Keratinocyte (primary cell): ENCODE data around the gene CD37. TPM values are rescaled to one million over a fixed set of nuclear protein-coding genes. Genes with fewer than 3 reads are reported as not detected.
A peak's percentile ranks its signal among the peaks of the same experiment; 100 is the strongest.

ENCODE experiments used
- DNase-seq: peaks from one replicate; pipeline ENCODE4 v3.0.0-alpha.2; 2011; ENCODE audit warnings: low read depth, missing footprints, low spot score
- FAIRE-seq: peaks from 2 replicates; lab custom pipeline; 2011; peaks lifted over from hg19 to GRCh38; lab: Jason Lieb, UNC
- H2AFZ ChIP-seq: 2 replicates; pipeline ENCODE4 v1.6.0; 2012; ENCODE audit warnings: low read length, control low read depth, inconsistent platforms; ENCODE audit not compliant: control insufficient read depth
- H3K27ac ChIP-seq: 2 replicates; pipeline ENCODE4 v1.5.1; 2011; ENCODE audit warnings: low read length; ENCODE audit not compliant: control insufficient read depth, insufficient read depth
- H3K27me3 ChIP-seq: 3 replicates; pipeline ENCODE4 v1.6.0; 2011; ENCODE audit warnings: low read length; ENCODE audit not compliant: control insufficient read depth, insufficient read depth; ENCODE audit errors: extremely low read depth
- H3K36me3 ChIP-seq, 2 experiments: 2 replicates in 1 of 2; 3 replicates in 1 of 2; pipeline ENCODE4 v1.5.1; 2011; ENCODE audit warnings: low read length in 2 of 2, mild to moderate bottlenecking in 1 of 2; ENCODE audit not compliant: control insufficient read depth in 2 of 2, insufficient read depth in 2 of 2; ENCODE audit errors: extremely low read depth in 1 of 2
- H3K4me1 ChIP-seq: 3 replicates; pipeline ENCODE4 v1.5.1; 2011; ENCODE audit warnings: low read length; ENCODE audit not compliant: control insufficient read depth, insufficient read depth; ENCODE audit errors: extremely low read depth
- H3K4me2 ChIP-seq: 3 replicates; pipeline ENCODE4 v1.6.0; 2011; ENCODE audit warnings: low read depth, low read length; ENCODE audit not compliant: control insufficient read depth, insufficient read depth; ENCODE audit errors: extremely low read depth
- H3K4me3 ChIP-seq, 3 experiments: fragments of 200-600 bp in 1 of 3; sonication (generic) in 1 of 3; 2 replicates in 2 of 3; 3 replicates in 1 of 3; pipeline ENCODE4 v1.5.1; 2011 to 2016; ENCODE audit warnings: low read length in 3 of 3, mild to moderate bottlenecking in 3 of 3, control low read depth in 2 of 3, inconsistent platforms in 1 of 3, low read depth in 1 of 3, mixed read lengths in 1 of 3, mixed run types in 1 of 3, moderate library complexity in 1 of 3; ENCODE audit not compliant: control insufficient read depth in 2 of 3, insufficient read depth in 2 of 3; ENCODE audit errors: extremely low read depth in 1 of 3
- H3K79me2 ChIP-seq: 2 replicates; pipeline ENCODE4 v1.6.0; 2012; ENCODE audit warnings: low read length; ENCODE audit not compliant: control insufficient read depth, insufficient read depth
- H3K9ac ChIP-seq: 3 replicates; pipeline ENCODE4 v1.6.0; 2011; ENCODE audit warnings: low read length; ENCODE audit not compliant: control insufficient read depth, insufficient read depth; ENCODE audit errors: extremely low read depth
- H3K9me1 ChIP-seq: 3 replicates; pipeline ENCODE4 v1.6.0; 2011; ENCODE audit warnings: low read length; ENCODE audit not compliant: control insufficient read depth, insufficient read depth; ENCODE audit errors: extremely low read depth
- H3K9me3 ChIP-seq: 2 replicates; pipeline ENCODE4 v1.5.1; 2012; ENCODE audit warnings: low read depth, low read length; ENCODE audit not compliant: control insufficient read depth
- H4K20me1 ChIP-seq: 3 replicates; pipeline ENCODE4 v1.6.0; 2011; ENCODE audit warnings: low read length; ENCODE audit not compliant: control insufficient read depth, insufficient read depth; ENCODE audit errors: extremely low read depth
- EZH2 ChIP-seq: IDR thresholded peaks from one replicate; pipeline ENCODE4 v1.6.1; 2012; ENCODE audit warnings: inconsistent platforms, mild to moderate bottlenecking, low read length, moderate library complexity
- dilution Hi-C: fragments of 300-500 bp; cut with MboI; formaldehyde crosslinking; loops from one replicate; pipeline ENCODE4 v1.7.0; 2020; ENCODE audit warnings: low sequenced_read_pairs; ENCODE audit not compliant: extremely low pct_ligation_motif_present
- polyA plus RNA-seq, 5 experiments: library from polyadenylated mRNA; depleted of rRNA in 3 of 5; stranded (reverse) in 3 of 5; stranded (forward) in 1 of 5; unstranded in 1 of 5; fragments of >200 nt; gene quantifications; 1 replicate in 1 of 5; 2 replicates in 3 of 5; 3 replicates in 1 of 5; pipeline versions ENCODE4 v1.2.1 to v1.2.3, GENCODE V29; 2011 to 2012; ENCODE audit warnings: missing spikeins in 2 of 5, low read depth in 1 of 5, low replicate concordance in 1 of 5
- TF ChIP-seq, protein P1 (sequence below), 3 experiments: IDR thresholded peaks in 1 of 3; conservative IDR thresholded peaks in 1 of 3; optimal IDR thresholded peaks in 1 of 3; 2 replicates in 2 of 3; 3 replicates in 1 of 3; pipeline versions ENCODE3 to v1.5.1; 2011; ENCODE audit warnings: low read length in 3 of 3, mild to moderate bottlenecking in 3 of 3, moderate library complexity in 2 of 3, control low read depth in 1 of 3, inconsistent platforms in 1 of 3; ENCODE audit not compliant: insufficient read depth in 2 of 3; ENCODE audit errors: extremely low read depth in 1 of 3

Gene CD37
- polyA plus RNA-seq, 1 donor (not counting 4 experiments of a cell fraction or from before 2014, with no cell fraction given) = not detected

DNA sequence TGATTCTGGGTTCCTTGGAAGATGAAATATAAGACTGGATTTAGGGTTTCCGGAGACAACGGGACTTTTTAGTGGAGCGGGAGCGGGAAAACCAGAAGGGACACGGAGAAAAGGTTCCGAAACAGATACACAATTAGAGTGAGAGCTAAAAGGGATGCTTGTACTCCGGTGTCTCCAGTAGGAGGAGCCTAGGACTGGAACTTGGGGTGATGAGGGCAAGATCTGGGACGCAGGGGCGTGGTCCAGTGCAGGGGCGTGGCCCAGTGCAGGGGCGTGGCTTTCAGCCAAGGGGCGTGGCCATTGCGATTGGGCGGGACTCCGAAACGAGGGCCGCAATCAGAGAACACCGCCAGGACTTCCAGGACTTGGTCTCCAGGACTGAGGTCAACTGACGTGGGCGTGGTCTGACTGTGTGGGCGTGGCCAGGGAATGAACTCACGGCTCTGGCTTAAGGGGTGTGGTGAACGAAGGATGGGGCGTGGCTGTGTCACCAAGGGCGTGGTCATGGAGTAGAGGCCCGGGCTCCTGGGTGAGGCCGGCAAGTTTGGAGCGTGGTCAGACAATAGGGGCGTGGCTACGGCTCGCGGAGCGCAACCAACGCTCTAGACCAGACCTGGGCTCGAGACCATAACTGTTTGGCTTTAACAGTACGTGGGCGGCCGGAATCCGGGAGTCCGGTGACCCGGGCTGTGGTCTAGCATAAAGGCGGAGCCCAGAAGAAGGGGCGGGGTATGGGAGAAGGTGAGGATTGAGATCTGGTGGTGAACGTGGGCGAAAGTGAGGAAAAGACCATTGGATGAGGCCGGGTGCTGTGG, 28.3 kb downstream of the CD37 start, which contains the start of gene DKKL1:
Gene DKKL1 (plus strand): TSS at position 610 of the 815 bp plus-strand sequence. CDS start 122 bp downstream, at position 732.
- peak within 1 kb of the TSS; percentile 18 for H3K27ac ChIP-seq
- dilution Hi-C loops = no loop called here

DNA sequence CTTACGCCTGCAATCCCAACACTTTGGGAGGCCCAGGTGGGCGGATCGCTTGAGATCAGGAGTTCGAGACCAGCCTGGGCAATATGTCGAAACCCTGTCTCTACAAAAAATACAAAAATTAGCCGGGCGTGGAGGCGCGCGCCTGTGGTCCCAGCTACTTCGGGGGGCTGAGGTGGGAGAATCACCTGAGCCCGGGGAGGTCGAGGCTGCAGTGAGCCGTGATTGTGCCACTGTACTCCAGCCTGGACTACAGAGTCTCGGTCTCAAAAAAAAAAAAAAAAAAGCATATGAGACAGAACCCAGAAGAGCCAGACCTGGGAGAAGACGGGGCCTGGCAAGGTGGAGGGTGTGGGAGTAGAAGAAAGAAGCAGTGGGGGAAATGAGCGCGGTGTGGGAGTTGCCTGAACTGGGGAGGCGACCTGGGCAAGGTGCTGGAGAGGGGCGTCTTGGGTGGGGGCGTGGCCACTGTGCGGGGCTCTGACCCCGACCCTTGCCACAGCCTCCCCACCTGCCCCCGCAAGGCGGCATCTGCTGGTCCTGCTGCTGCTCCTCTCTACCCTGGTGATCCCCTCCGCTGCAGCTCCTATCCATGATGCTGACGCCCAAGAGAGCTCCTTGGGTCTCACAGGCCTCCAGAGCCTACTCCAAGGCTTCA, 29.0 kb downstream of the CD37 start:
- H4K20me1 ChIP-seq = no peaks in the 10 kb centered on the region
- FAIRE-seq (no peak), DNase-seq (no peak)
- H3K79me2 ChIP-seq = no peaks in the 10 kb centered on the region
- no peaks in the 10 kb centered on the region for H3K27me3 ChIP-seq
- H3K36me3 ChIP-seq = peaks cover 0 to 2% of the 10 kb centered on the region in 2 experiments
- dilution Hi-C loops = no loop called here
- no peak overlapping the region for H3K9ac ChIP-seq
- no peaks in the 10 kb centered on the region for H3K9me1 ChIP-seq
- peak overlapping the region; percentile 95 for H3K4me2 ChIP-seq
- no peak overlapping the region for H3K27ac ChIP-seq
- TF ChIP-seq EZH2 = no peak
- TF ChIP-seq, protein P1, sequence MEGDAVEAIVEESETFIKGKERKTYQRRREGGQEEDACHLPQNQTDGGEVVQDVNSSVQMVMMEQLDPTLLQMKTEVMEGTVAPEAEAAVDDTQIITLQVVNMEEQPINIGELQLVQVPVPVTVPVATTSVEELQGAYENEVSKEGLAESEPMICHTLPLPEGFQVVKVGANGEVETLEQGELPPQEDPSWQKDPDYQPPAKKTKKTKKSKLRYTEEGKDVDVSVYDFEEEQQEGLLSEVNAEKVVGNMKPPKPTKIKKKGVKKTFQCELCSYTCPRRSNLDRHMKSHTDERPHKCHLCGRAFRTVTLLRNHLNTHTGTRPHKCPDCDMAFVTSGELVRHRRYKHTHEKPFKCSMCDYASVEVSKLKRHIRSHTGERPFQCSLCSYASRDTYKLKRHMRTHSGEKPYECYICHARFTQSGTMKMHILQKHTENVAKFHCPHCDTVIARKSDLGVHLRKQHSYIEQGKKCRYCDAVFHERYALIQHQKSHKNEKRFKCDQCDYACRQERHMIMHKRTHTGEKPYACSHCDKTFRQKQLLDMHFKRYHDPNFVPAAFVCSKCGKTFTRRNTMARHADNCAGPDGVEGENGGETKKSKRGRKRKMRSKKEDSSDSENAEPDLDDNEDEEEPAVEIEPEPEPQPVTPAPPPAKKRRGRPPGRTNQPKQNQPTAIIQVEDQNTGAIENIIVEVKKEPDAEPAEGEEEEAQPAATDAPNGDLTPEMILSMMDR (optimal IDR thresholded peaks at IDR 0.05 in 1 of 3, IDR thresholded peaks at IDR 0.05 in 1 of 3, conservative IDR thresholded peaks at IDR 0.05 in 1 of 3; ENCODE audit: extremely low read depth in 1 of 3, insufficient read depth in 2 of 3, low read length in 3 of 3) = no peak
- H3K4me3 ChIP-seq = peak overlapping the region in 1 of 3 experiments; percentile 45
- H3K9me3 ChIP-seq = peaks cover 4% of the 10 kb centered on the region
- peaks cover 12% of the 10 kb centered on the region for H3K4me1 ChIP-seq
- H2AFZ ChIP-seq = peak overlapping the region; percentile 51

More for the DNA sequence above, 28.3 kb downstream of the CD37 start, which contains the start of gene DKKL1:
- DNase-seq = peak; percentile 98
- Histone ChIP-seq H3K4me1 (peaks cover 12% of the 10 kb centered on the region), H3K27me3 (no peaks in the 10 kb centered on the region), H3K9me3 (no peaks in the 10 kb centered on the region), H3K4me2 (peak within 1 kb of the TSS; percentile 95), H4K20me1 (no peaks in the 10 kb centered on the region), H3K36me3 (peaks cover 0 to 3% of the 10 kb centered on the region in 2 experiments), H3K9ac (peak within 1 kb of the TSS; percentile 76), H3K4me3 (peak within 1 kb of the TSS; percentile 68 to 82 (median 70)), H2AFZ (peak within 1 kb of the TSS; percentile 63), H3K79me2 (no peaks in the 10 kb centered on the region), H3K9me1 (no peaks in the 10 kb centered on the region)
- FAIRE-seq = peak; percentile 97
- no peak for TF ChIP-seq EZH2
- TF ChIP-seq, protein P1 (optimal IDR thresholded peaks at IDR 0.05 in 1 of 3, IDR thresholded peaks at IDR 0.05 in 1 of 3, conservative IDR thresholded peaks at IDR 0.05 in 1 of 3; ENCODE audit: extremely low read depth in 1 of 3, insufficient read depth in 2 of 3, low read length in 3 of 3) = peak in 2 of 3 experiments; percentile 3 to 24
